Hepatocyte (in vitro differentiated cells): ENCODE data around the gene CATSPERE. TPM values are rescaled to one million over a fixed set of nuclear protein-coding genes. Genes with fewer than 3 reads are reported as not detected.

Source experiments
- DNase-seq: peaks from one replicate; pipeline ENCODE4 v3.0.0-alpha.2; 2016; ENCODE audit warnings: low spot score
- H2AFZ ChIP-seq: fragments of 200-600 bp; sonication (generic); 2 replicates; pipeline ENCODE4 v1.6.0; 2016; ENCODE audit warnings: antibody characterized with exemption, mild to moderate bottlenecking
- H3K27ac ChIP-seq: fragments of 200-600 bp; sonication (generic); 2 replicates; pipeline ENCODE4 v1.5.1; 2016; ENCODE audit warnings: mild to moderate bottlenecking
- H3K27me3 ChIP-seq: fragments of 200-600 bp; sonication (generic); 2 replicates; pipeline ENCODE4 v1.6.1; 2016
- H3K36me3 ChIP-seq: fragments of 200-600 bp; sonication (generic); replicated peaks from 2 replicates; pipeline ENCODE4 v1.5.1; 2016; ENCODE audit warnings: low read depth; ENCODE audit not compliant: insufficient read depth
- H3K4me1 ChIP-seq: fragments of 200-600 bp; sonication (generic); 2 replicates; pipeline ENCODE4 v1.5.1; 2016; ENCODE audit warnings: mild to moderate bottlenecking, moderate library complexity; ENCODE audit not compliant: insufficient read depth
- H3K4me2 ChIP-seq: fragments of 200-600 bp; sonication (generic); 2 replicates; pipeline ENCODE4 v1.6.0; 2016
- H3K4me3 ChIP-seq: fragments of 200-600 bp; sonication (generic); 2 replicates; pipeline ENCODE4 v1.5.1; 2016; ENCODE audit warnings: mild to moderate bottlenecking
- H3K79me2 ChIP-seq: fragments of 200-600 bp; sonication (generic); 2 replicates; pipeline ENCODE4 v1.6.0; 2017; ENCODE audit warnings: mild to moderate bottlenecking
- H3K9me2 ChIP-seq: fragments of 200-600 bp; sonication (generic); replicated peaks from 2 replicates; pipeline ENCODE4 v1.6.0; 2017; ENCODE audit warnings: mild to moderate bottlenecking; ENCODE audit not compliant: insufficient read depth
- H3K9me3 ChIP-seq: fragments of 200-600 bp; sonication (generic); 2 replicates; pipeline ENCODE4 v1.5.1; 2016; ENCODE audit warnings: low read depth, mild to moderate bottlenecking
- H4K20me1 ChIP-seq: fragments of 200-600 bp; sonication (generic); 2 replicates; pipeline ENCODE4 v1.6.0; 2016; ENCODE audit warnings: mild to moderate bottlenecking; ENCODE audit not compliant: insufficient read depth, poor library complexity, severe bottlenecking
- CTCF ChIP-seq: fragments of 200-600 bp; sonication (generic); IDR thresholded peaks from 2 replicates; pipeline ENCODE4 v1.5.1; 2016; ENCODE audit warnings: antibody characterized with exemption, mild to moderate bottlenecking; ENCODE audit not compliant: poor library complexity
- EZH2 ChIP-seq: fragments of 200-600 bp; sonication (generic); IDR thresholded peaks from 2 replicates; pipeline ENCODE4 v1.6.1; 2016; ENCODE audit warnings: antibody characterized with exemption, mild to moderate bottlenecking, borderline replicate concordance
- EZH2phosphoT487 ChIP-seq: fragments of 200-600 bp; sonication (generic); IDR thresholded peaks from one replicate; pipeline ENCODE4 v1.6.1; 2018; ENCODE audit warnings: antibody characterized with exemption, mild to moderate bottlenecking, low read depth, moderate library complexity; ENCODE audit not compliant: unreplicated experiment, severe bottlenecking
- WGBS: methylation state at CpG from one replicate; pipeline ENCODE4 v1.1.6; 2016; ENCODE audit warnings: low lambda C conversion rate; ENCODE audit errors: missing lambda C conversion rate; 5-methylcytosine and 5-hydroxymethylcytosine counted together
- polyA plus RNA-seq: library from polyadenylated mRNA; unstranded; fragments of >200 nt; fragmentation: Nextera tagmentation; extraction: Ambion mirVana; gene quantifications from 2 replicates; pipeline ENCODE4 v1.2.1, GENCODE V29; 2016
- total RNA-seq: library from RNA; depleted of rRNA; stranded (reverse); fragments of >200 nt; gene quantifications from 2 replicates; pipeline ENCODE4 v1.2.3, GENCODE V29; 2014

Gene CATSPERE
- total and polyA plus RNA-seq, 2 experiments from 2014 or later: 1.0 to 2.3 TPM

DNA sequence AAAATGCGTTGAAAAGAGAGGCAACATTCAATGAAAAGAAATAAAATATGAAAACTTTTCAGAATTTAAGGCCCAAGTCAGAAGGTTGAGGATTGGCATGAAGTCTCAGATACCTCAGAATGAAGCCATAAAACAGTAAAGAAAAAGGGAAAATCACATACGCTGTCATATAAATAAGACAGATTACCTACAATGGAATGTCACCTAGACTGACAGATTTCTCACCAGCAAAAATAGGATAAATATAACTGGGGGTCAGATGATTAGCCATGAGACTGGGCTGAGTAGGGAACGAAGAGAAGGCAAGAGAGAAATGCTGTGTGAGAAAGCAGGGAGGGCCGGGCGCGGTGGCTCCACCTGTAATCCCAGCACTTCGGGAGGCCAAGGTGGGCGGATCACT lies 140.3 kb downstream of the CATSPERE start:
- H3K9me2 ChIP-seq: no peaks in the 10 kb centered on the region
- no peak overlapping the region for H3K27ac ChIP-seq
- no peak overlapping the region for H3K4me3 ChIP-seq
- H3K36me3 ChIP-seq: no peaks in the 10 kb centered on the region
- WGBS: 88% methylated on average over 8 of the region's 8 CpGs
- no peaks in the 10 kb centered on the region for H3K27me3 ChIP-seq
- no peak overlapping the region for H2AFZ ChIP-seq
- H3K4me1 ChIP-seq: no peaks in the 10 kb centered on the region
- no peak for TF ChIP-seq CTCF
- TF ChIP-seq EZH2phosphoT487: no peak
- TF ChIP-seq EZH2: no peak
- no peaks in the 10 kb centered on the region for H4K20me1 ChIP-seq
- no peak for DNase-seq
- H3K4me2 ChIP-seq: no peak overlapping the region
- H3K79me2 ChIP-seq: no peaks in the 10 kb centered on the region
- no peaks in the 10 kb centered on the region for H3K9me3 ChIP-seq

- Histone ChIP-seq H3K79me2 (no peaks in the 10 kb centered on the region), H3K9me2 (no peaks in the 10 kb centered on the region), H3K27ac (no peak overlapping the region), H4K20me1 (no peaks in the 10 kb centered on the region), H3K4me1 (no peaks in the 10 kb centered on the region), H3K4me2 (no peak overlapping the region), H3K36me3 (no peaks in the 10 kb centered on the region), H3K27me3 (no peaks in the 10 kb centered on the region), H3K4me3 (no peak overlapping the region), H3K9me3 (no peaks in the 10 kb centered on the region), H2AFZ (no peak overlapping the region)
- peak; percentile 38 for DNase-seq
- TF ChIP-seq EZH2phosphoT487 (no peak), EZH2 (no peak), CTCF (peak; percentile 86)
These were observed 142.4 kb downstream of the CATSPERE start for GRCh38 chr1:244603498-244603897.

DNA sequence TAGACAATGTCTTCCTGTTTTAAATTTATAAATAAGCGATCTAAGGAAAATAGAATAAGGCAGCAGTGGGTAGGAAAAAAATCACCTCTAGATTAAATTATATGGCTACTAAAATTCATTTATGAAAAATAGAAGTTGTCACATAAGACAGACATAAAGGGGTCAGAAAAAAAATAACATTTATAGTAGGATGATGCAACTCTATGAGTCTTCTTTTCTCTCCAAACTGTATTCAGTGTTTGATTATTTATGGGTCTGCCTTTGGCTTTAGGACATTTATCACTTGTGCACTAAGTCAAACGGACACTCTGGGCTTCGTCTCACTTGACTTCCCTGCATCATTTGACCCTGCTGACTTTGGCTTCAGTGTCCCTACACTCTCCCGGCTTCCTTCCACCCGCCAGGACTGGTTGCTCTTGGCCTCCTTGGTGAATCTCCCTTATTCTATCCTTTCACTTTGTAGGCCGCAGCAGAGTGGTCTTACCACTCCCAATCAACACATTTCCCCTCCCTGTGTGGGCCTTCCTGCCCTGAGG lies 144.8 kb downstream of the CATSPERE start:
- H3K27me3 ChIP-seq: no peaks in the 10 kb centered on the region
- H3K36me3 ChIP-seq: no peaks in the 10 kb centered on the region
- no peak for TF ChIP-seq EZH2
- TF ChIP-seq EZH2phosphoT487: no peak
- no peak for TF ChIP-seq CTCF
- H3K4me1 ChIP-seq: no peaks in the 10 kb centered on the region
- no peak overlapping the region for H3K4me2 ChIP-seq
- no peak overlapping the region for H2AFZ ChIP-seq
- H3K27ac ChIP-seq: no peak overlapping the region
- H3K9me3 ChIP-seq: no peaks in the 10 kb centered on the region
- H3K9me2 ChIP-seq: no peaks in the 10 kb centered on the region
- no peak for DNase-seq
- no peak overlapping the region for H3K4me3 ChIP-seq
- WGBS: 85% methylated on average over 6 of the region's 6 CpGs
- H3K79me2 ChIP-seq: no peaks in the 10 kb centered on the region
- no peaks in the 10 kb centered on the region for H4K20me1 ChIP-seq
